NOMO-1 (cell line): Measurements from ENCODE around the gene IGDCC3.

Source experiments
- DNase-seq, 2 experiments: peaks; one replicate each; lab custom pipeline; 2025; ENCODE audit not compliant: unreplicated experiment in 2 of 2; lab: John Stamatoyannopoulos, UW

IGDCC3 gene

GRCh38 chr15:65344914-65345275 lies 32.9 kb downstream of the IGDCC3 start:
- no peak for DNase-seq

GRCh38 chr15:65344214-65344913 lies 33.4 kb downstream of the IGDCC3 start:
- DNase-seq: no peak

GRCh38 chr15:65343374-65343981 lies 34.3 kb downstream of the IGDCC3 start:
- no peak for DNase-seq

GRCh38 chr15:65342493-65342892 lies 35.3 kb downstream of the IGDCC3 start:
- no peak for DNase-seq

GRCh38 chr15:65339920-65340319 lies 37.9 kb downstream of the IGDCC3 start:
- peak; percentile 51 to 75 for DNase-seq

- no peak for DNase-seq
These were observed 38.4 kb downstream of the IGDCC3 start for GRCh38 chr15:65339416-65339815.

GRCh38 chr15:65338823-65339222 lies 39.0 kb downstream of the IGDCC3 start:
- no peak for DNase-seq

- DNase-seq: no peak
These were observed 39.4 kb downstream of the IGDCC3 start for GRCh38 chr15:65338366-65338765.

- DNase-seq: no peak
These were observed 40.2 kb downstream of the IGDCC3 start for GRCh38 chr15:65337436-65338070.

GRCh38 chr15:65336493-65337435 lies 41.0 kb downstream of the IGDCC3 start:
- no peak for DNase-seq

- DNase-seq: no peak
These were observed 42.3 kb downstream of the IGDCC3 start for GRCh38 chr15:65335278-65336055.

GRCh38 chr15:65334586-65335231 lies 43.1 kb downstream of the IGDCC3 start:
- DNase-seq: no peak

GRCh38 chr15:65333856-65334255 lies 43.9 kb downstream of the IGDCC3 start:
- DNase-seq: no peak

- DNase-seq: no peak
These were observed 44.5 kb downstream of the IGDCC3 start for GRCh38 chr15:65333148-65333820.

GRCh38 chr15:65332391-65333147 lies 45.2 kb downstream of the IGDCC3 start:
- no peak for DNase-seq

GRCh38 chr15:65331811-65332210 lies 46.0 kb downstream of the IGDCC3 start:
- DNase-seq: no peak

- no peak for DNase-seq
These were observed 46.7 kb downstream of the IGDCC3 start for GRCh38 chr15:65330934-65331645.
